ENCODE data around the gene DOLPP1. TPM values are rescaled to one million over a fixed set of nuclear protein-coding genes. Genes with fewer than 3 reads are reported as not detected.
A peak's percentile ranks its signal among the peaks of the same experiment; 100 is the strongest.

DOLPP1 gene
- total RNA-seq, 1 experiment from 2014 or later, result 27.3 TPM

DNA sequence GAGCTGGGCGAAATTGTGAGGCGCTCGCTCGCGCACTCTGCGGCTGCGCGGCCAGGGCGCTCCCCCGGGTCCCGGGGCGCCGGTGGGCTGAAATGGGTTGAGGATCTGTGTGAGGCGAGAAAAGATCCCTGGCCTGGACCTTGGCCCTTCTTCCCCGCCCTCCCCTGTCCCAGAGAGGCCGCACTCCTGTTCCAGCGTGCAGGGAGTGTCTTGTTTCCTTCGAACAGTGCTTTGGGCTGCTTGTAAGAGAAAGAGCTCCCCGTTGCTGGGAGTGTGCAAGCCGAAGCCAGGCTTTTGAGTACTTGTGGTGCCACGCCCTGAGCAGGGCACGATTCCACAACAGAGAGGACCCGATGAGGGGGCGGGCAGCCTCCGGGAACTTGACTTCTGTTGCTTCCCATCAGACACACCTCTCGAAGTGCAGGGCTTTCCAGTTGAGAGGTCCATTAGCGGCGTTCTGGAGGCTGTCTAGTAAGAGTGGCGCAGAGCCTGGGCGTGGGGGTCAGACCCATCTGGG lies 535 bp downstream of the DOLPP1 start:
- Histone ChIP-seq H3K9me3 (ENCODE audit: low read length) (no peaks in the 10 kb centered on the region), H3F3A (ENCODE audit: low read length, unreplicated experiment) (no peaks in the 10 kb centered on the region), H4K20me1 (ENCODE audit: low read length) (no peaks in the 10 kb centered on the region), H3K4me2 (ENCODE audit: low read length) (peak overlapping the region; percentile 95), H3K27me3 (ENCODE audit: low read length) (no peaks in the 10 kb centered on the region), H2AFZ (ENCODE audit: low read length) (peak overlapping the region; percentile 83), H3K9ac (ENCODE audit: low read length) (peak overlapping the region; percentile 85), H3K4me3 (ENCODE audit: low read length) (peak overlapping the region; percentile 88), H3K79me2 (ENCODE audit: low read length) (peaks cover 29% of the 10 kb centered on the region), H3K27ac (ENCODE audit: low read length) (peak overlapping the region; percentile 36), H3K36me3 (ENCODE audit: low read depth, low read length) (no peaks in the 10 kb centered on the region), H3K4me1 (ENCODE audit: insufficient read depth, low read length) (peaks cover 6% of the 10 kb centered on the region; the same call in 1 of the 2 replicates), H3K9me2 (replicated peaks; ENCODE audit: low read length) (no peaks in the 10 kb centered on the region)
- TF ChIP-seq EZH2phosphoT487 (IDR thresholded peaks at IDR 0.05; ENCODE audit: borderline replicate concordance, low read length), result no peak
- no peak for TF ChIP-seq EZH2 (IDR thresholded peaks at IDR 0.05; ENCODE audit: low read length, unreplicated experiment)
- TF ChIP-seq, protein P1, sequence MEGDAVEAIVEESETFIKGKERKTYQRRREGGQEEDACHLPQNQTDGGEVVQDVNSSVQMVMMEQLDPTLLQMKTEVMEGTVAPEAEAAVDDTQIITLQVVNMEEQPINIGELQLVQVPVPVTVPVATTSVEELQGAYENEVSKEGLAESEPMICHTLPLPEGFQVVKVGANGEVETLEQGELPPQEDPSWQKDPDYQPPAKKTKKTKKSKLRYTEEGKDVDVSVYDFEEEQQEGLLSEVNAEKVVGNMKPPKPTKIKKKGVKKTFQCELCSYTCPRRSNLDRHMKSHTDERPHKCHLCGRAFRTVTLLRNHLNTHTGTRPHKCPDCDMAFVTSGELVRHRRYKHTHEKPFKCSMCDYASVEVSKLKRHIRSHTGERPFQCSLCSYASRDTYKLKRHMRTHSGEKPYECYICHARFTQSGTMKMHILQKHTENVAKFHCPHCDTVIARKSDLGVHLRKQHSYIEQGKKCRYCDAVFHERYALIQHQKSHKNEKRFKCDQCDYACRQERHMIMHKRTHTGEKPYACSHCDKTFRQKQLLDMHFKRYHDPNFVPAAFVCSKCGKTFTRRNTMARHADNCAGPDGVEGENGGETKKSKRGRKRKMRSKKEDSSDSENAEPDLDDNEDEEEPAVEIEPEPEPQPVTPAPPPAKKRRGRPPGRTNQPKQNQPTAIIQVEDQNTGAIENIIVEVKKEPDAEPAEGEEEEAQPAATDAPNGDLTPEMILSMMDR (conservative IDR thresholded peaks at IDR 0.05; ENCODE audit: low read depth, low read length), result no peak
- TSS peak; percentile 50 for BruUV-seq (replicated peaks)
- ChIA-PET CTCF (interaction anchor here (1.9 kb wide), 1 partner anchor 50 kb away, joined by 6 read pairs; no protein-coding TSS in a partner anchor), POLR2A (ENCODE audit: unreplicated experiment) (interaction anchor here (0.5 to 1.3 kb wide), 2 partner anchors 9 to 53 kb away, joined by 4 to 20 read pairs; partner anchors contain the start of gene SH3GLB2)
- DNase-seq (no peak), ATAC-seq (peak; percentile 11)
- intact Hi-C loops (cut with micrococcal nuclease), result loop anchor here (2.0 kb wide), 1 partner anchor 29 kb away; the partner anchor contains the start of genes CRAT and PTPA

DNA sequence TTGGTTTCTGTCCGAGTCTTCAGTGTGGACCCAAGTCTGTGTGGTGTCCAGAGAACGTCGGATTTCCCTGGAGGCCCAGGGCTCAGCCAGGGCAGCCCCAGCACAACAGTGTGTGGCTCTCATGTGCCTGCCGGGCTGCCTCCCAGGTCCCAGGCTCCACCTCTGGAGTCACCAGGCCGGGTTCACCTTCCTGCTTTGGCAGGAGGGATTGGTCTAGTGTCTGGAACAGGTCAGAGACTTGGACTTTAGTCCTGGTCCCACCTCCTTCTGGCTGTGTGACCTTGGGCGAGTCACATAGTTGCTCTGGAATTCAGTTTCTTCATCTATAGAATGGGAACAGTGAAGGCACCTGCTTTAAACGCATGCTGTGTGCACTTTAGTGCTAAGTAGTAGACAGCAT lies 3.2 kb downstream of the DOLPP1 start:
- CTCF ChIA-PET, result no interaction called here
- no TSS peak for BruUV-seq (replicated peaks)
- Histone ChIP-seq H3K4me1 (ENCODE audit: insufficient read depth, low read length) (peaks cover 6% of the 10 kb centered on the region; the same call in 1 of the 2 replicates), H3K9ac (ENCODE audit: low read length) (no peak overlapping the region), H3K27ac (ENCODE audit: low read length) (no peak overlapping the region), H3K4me3 (ENCODE audit: low read length) (no peak overlapping the region), H3K4me2 (ENCODE audit: low read length) (no peak overlapping the region), H3K9me2 (replicated peaks; ENCODE audit: low read length) (no peaks in the 10 kb centered on the region), H3K79me2 (ENCODE audit: low read length) (peaks cover 29% of the 10 kb centered on the region), H3K27me3 (ENCODE audit: low read length) (no peaks in the 10 kb centered on the region), H3F3A (ENCODE audit: low read length, unreplicated experiment) (no peaks in the 10 kb centered on the region), H4K20me1 (ENCODE audit: low read length) (no peaks in the 10 kb centered on the region), H3K36me3 (ENCODE audit: low read depth, low read length) (no peaks in the 10 kb centered on the region), H3K9me3 (ENCODE audit: low read length) (no peaks in the 10 kb centered on the region), H2AFZ (ENCODE audit: low read length) (no peak overlapping the region)
- no peak for TF ChIP-seq EZH2phosphoT487 (IDR thresholded peaks at IDR 0.05; ENCODE audit: borderline replicate concordance, low read length)
- TF ChIP-seq EZH2 (IDR thresholded peaks at IDR 0.05; ENCODE audit: low read length, unreplicated experiment), result no peak
- TF ChIP-seq, protein P1 (conservative IDR thresholded peaks at IDR 0.05; ENCODE audit: low read depth, low read length), result no peak
- DNase-seq (no peak), ATAC-seq (no peak)
- POLR2A ChIA-PET (ENCODE audit: unreplicated experiment), result no interaction called here
- intact Hi-C loops (cut with micrococcal nuclease), result no loop called here

DNA sequence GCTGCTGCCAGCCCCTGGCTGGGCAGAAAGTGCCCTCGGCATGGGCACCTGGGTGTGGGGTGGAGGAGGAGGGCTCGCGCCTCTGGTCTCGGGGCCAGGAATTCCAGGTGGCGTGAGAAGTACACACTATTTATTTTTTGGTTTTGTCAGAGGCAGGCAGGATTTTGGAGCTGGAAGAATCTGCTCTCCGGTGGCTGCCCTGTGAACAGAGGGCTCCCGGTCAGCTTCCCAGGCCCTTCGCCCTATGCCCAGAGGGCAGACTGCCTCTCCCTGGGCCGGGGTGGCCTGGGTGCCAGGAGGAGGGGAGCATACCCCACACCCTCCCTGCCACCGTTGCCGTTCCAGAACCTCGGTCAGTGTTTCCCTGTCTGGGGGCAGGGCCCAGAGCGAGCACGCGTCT lies 8.3 kb downstream of the DOLPP1 start:
- no peaks in the 10 kb centered on the region for H3K9me3 ChIP-seq (ENCODE audit: low read length)
- H3K27ac ChIP-seq (ENCODE audit: low read length), result no peak overlapping the region
- no peaks in the 10 kb centered on the region for H3F3A ChIP-seq (ENCODE audit: low read length, unreplicated experiment)
- H2AFZ ChIP-seq (ENCODE audit: low read length), result no peak overlapping the region
- ChIA-PET CTCF (no interaction called here), POLR2A (ENCODE audit: unreplicated experiment) (no interaction called here)
- H3K27me3 ChIP-seq (ENCODE audit: low read length), result no peaks in the 10 kb centered on the region
- no peak overlapping the region for H3K9ac ChIP-seq (ENCODE audit: low read length)
- intact Hi-C loops (cut with micrococcal nuclease), result no loop called here
- H3K4me3 ChIP-seq (ENCODE audit: low read length), result no peak overlapping the region
- H3K9me2 ChIP-seq (replicated peaks; ENCODE audit: low read length), result no peaks in the 10 kb centered on the region
- H3K36me3 ChIP-seq (ENCODE audit: low read depth, low read length), result peaks cover 5% of the 10 kb centered on the region; the same call in 1 of the 2 replicates
- ATAC-seq (no peak), DNase-seq (no peak)
- no peak overlapping the region for H3K4me2 ChIP-seq (ENCODE audit: low read length)
- H4K20me1 ChIP-seq (ENCODE audit: low read length), result no peaks in the 10 kb centered on the region
- H3K79me2 ChIP-seq (ENCODE audit: low read length), result no peaks in the 10 kb centered on the region
- TF ChIP-seq EZH2phosphoT487 (IDR thresholded peaks at IDR 0.05; ENCODE audit: borderline replicate concordance, low read length) (no peak), EZH2 (IDR thresholded peaks at IDR 0.05; ENCODE audit: low read length, unreplicated experiment) (no peak)
- TF ChIP-seq, protein P1 (conservative IDR thresholded peaks at IDR 0.05; ENCODE audit: low read depth, low read length), result no peak
- BruUV-seq (replicated peaks), result no TSS peak
- H3K4me1 ChIP-seq (ENCODE audit: insufficient read depth, low read length), result no peaks in the 10 kb centered on the region

All from PC-3 (cell line).